Activated naive CD8-positive, alpha-beta T cell treated with anti-CD3 and anti-CD28 coated beads, Interleukin-2, amount 50 U/mL, for 16 hours (primary cell): ENCODE data around the gene GZMM.
A peak's percentile ranks its signal among the peaks of the same experiment; 100 is the strongest.

Experiments used
- DNase-seq: peaks from one replicate; pipeline ENCODE4 v3.0.0-alpha.2; 2020; ENCODE audit warnings: low read depth, low spot score

Gene GZMM

GRCh38 chr19:512547-513365 is 31.1 kb upstream of the GZMM start:
- no peak for DNase-seq

GRCh38 chr19:513368-514165 is 30.3 kb upstream of the GZMM start:
- DNase-seq, result no peak

GRCh38 chr19:514166-514663 is 29.6 kb upstream of the GZMM start:
- no peak for DNase-seq

GRCh38 chr19:517721-518597 is 25.9 kb upstream of the GZMM start:
- no peak for DNase-seq

GRCh38 chr19:518598-519231 is 25.1 kb upstream of the GZMM start:
- peak; percentile 47 for DNase-seq

- no peak for DNase-seq
These were observed 24.4 kb upstream of the GZMM start for GRCh38 chr19:519449-519865.

- DNase-seq, result no peak
These were observed 21.1 kb upstream of the GZMM start for GRCh38 chr19:522726-523125.

- DNase-seq, result no peak
These were observed 19.7 kb upstream of the GZMM start for GRCh38 chr19:524062-524674.

GRCh38 chr19:525029-525428 is 18.8 kb upstream of the GZMM start:
- no peak for DNase-seq

- DNase-seq, result no peak
These were observed 17.9 kb upstream of the GZMM start for GRCh38 chr19:525857-526419.

GRCh38 chr19:530134-531008 is 13.5 kb upstream of the GZMM start:
- no peak for DNase-seq

- DNase-seq, result peak; percentile 69
These were observed 12.7 kb upstream of the GZMM start for GRCh38 chr19:531009-531752.

- DNase-seq, result no peak
These were observed 11.9 kb upstream of the GZMM start, which contains the start of gene CDC34 for GRCh38 chr19:531753-532560. TSS of gene CDC34 (plus strand) at chr19:531760. CDS start at chr19:531932, 172 bp downstream.

GRCh38 chr19:532561-533363 is 11.1 kb upstream of the GZMM start:
- no peak for DNase-seq

GRCh38 chr19:533364-534058 is 10.3 kb upstream of the GZMM start:
- DNase-seq, result no peak

GRCh38 chr19:534088-534487 is 9.8 kb upstream of the GZMM start:
- no peak for DNase-seq
